IPS-18a (cell line): ENCODE data around the gene WDR11.

Source experiments
- H3K27ac ChIP-seq: one replicate; pipeline ENCODE4 v1.5.1; 2013; ENCODE audit warnings: low read length
- H3K27me3 ChIP-seq: one replicate; pipeline ENCODE4 v1.6.1; 2013; ENCODE audit warnings: mild to moderate bottlenecking, low read length; ENCODE audit not compliant: control insufficient read depth, insufficient read depth
- H3K36me3 ChIP-seq: one replicate; pipeline ENCODE4 v1.6.1; 2013; ENCODE audit warnings: low read depth, low read length; ENCODE audit not compliant: control insufficient read depth
- H3K4me1 ChIP-seq: one replicate; pipeline ENCODE4 v1.6.1; 2013; ENCODE audit warnings: low read depth, low read length; ENCODE audit not compliant: control insufficient read depth
- H3K4me3 ChIP-seq: one replicate; pipeline ENCODE4 v1.5.1; 2013; ENCODE audit warnings: low read length
- H3K9ac ChIP-seq: one replicate; pipeline ENCODE4 v1.6.1; 2013; ENCODE audit warnings: mild to moderate bottlenecking, low read length, moderate library complexity
- H3K9me3 ChIP-seq: one replicate; pipeline ENCODE4 v1.6.1; 2013; ENCODE audit warnings: low read depth, low read length; ENCODE audit not compliant: control insufficient read depth

The WDR11 gene

GRCh38 chr10:120825878-120826769, 25.0 kb upstream of the WDR11 start:
- no peak overlapping the region for H3K4me3 ChIP-seq
- no peak overlapping the region for H3K27ac ChIP-seq
- H3K9ac ChIP-seq: no peak overlapping the region
- H3K36me3 ChIP-seq: no peaks in the 10 kb centered on the region
- H3K4me1 ChIP-seq: peaks cover 17% of the 10 kb centered on the region
- H3K9me3 ChIP-seq: no peaks in the 10 kb centered on the region
- H3K27me3 ChIP-seq: no peaks in the 10 kb centered on the region

GRCh38 chr10:120827251-120827875, 23.8 kb upstream of the WDR11 start:
- Histone ChIP-seq H3K9me3 (no peaks in the 10 kb centered on the region), H3K4me3 (no peak overlapping the region), H3K27ac (no peak overlapping the region), H3K36me3 (no peaks in the 10 kb centered on the region), H3K4me1 (peaks cover 17% of the 10 kb centered on the region), H3K9ac (no peak overlapping the region), H3K27me3 (no peaks in the 10 kb centered on the region)

- H3K4me3 ChIP-seq: no peak overlapping the region
- H3K36me3 ChIP-seq: no peaks in the 10 kb centered on the region
- H3K27ac ChIP-seq: no peak overlapping the region
- no peaks in the 10 kb centered on the region for H3K27me3 ChIP-seq
- H3K9me3 ChIP-seq: no peaks in the 10 kb centered on the region
- H3K4me1 ChIP-seq: peaks cover 17% of the 10 kb centered on the region
- no peak overlapping the region for H3K9ac ChIP-seq
Measured at GRCh38 chr10:120828763-120829319, 22.3 kb upstream of the WDR11 start.

GRCh38 chr10:120832106-120832505, 19.1 kb upstream of the WDR11 start:
- H3K36me3 ChIP-seq: no peaks in the 10 kb centered on the region
- no peak overlapping the region for H3K27ac ChIP-seq
- H3K4me1 ChIP-seq: no peaks in the 10 kb centered on the region
- H3K4me3 ChIP-seq: no peak overlapping the region
- no peak overlapping the region for H3K9ac ChIP-seq
- no peaks in the 10 kb centered on the region for H3K9me3 ChIP-seq
- H3K27me3 ChIP-seq: no peaks in the 10 kb centered on the region

GRCh38 chr10:120833222-120833928, 17.8 kb upstream of the WDR11 start:
- H3K36me3 ChIP-seq: no peaks in the 10 kb centered on the region
- H3K4me3 ChIP-seq: no peak overlapping the region
- H3K27me3 ChIP-seq: no peaks in the 10 kb centered on the region
- H3K27ac ChIP-seq: no peak overlapping the region
- no peaks in the 10 kb centered on the region for H3K9me3 ChIP-seq
- H3K4me1 ChIP-seq: peaks cover 7% of the 10 kb centered on the region
- no peak overlapping the region for H3K9ac ChIP-seq

- Histone ChIP-seq H3K9ac (no peak overlapping the region), H3K27ac (no peak overlapping the region), H3K4me1 (peaks cover 7% of the 10 kb centered on the region), H3K4me3 (no peak overlapping the region), H3K36me3 (no peaks in the 10 kb centered on the region), H3K9me3 (no peaks in the 10 kb centered on the region), H3K27me3 (no peaks in the 10 kb centered on the region)
Measured at GRCh38 chr10:120835603-120836002, 15.6 kb upstream of the WDR11 start.

GRCh38 chr10:120838941-120839340, 12.2 kb upstream of the WDR11 start:
- no peaks in the 10 kb centered on the region for H3K36me3 ChIP-seq
- no peak overlapping the region for H3K9ac ChIP-seq
- no peaks in the 10 kb centered on the region for H3K9me3 ChIP-seq
- no peak overlapping the region for H3K4me3 ChIP-seq
- H3K27ac ChIP-seq: no peak overlapping the region
- H3K27me3 ChIP-seq: no peaks in the 10 kb centered on the region
- H3K4me1 ChIP-seq: peaks cover 7% of the 10 kb centered on the region

- no peaks in the 10 kb centered on the region for H3K27me3 ChIP-seq
- no peaks in the 10 kb centered on the region for H3K9me3 ChIP-seq
- H3K4me3 ChIP-seq: no peak overlapping the region
- no peak overlapping the region for H3K9ac ChIP-seq
- H3K27ac ChIP-seq: no peak overlapping the region
- no peaks in the 10 kb centered on the region for H3K36me3 ChIP-seq
- peaks cover 7% of the 10 kb centered on the region for H3K4me1 ChIP-seq
Measured at GRCh38 chr10:120841522-120842189, 9.5 kb upstream of the WDR11 start.

- peaks cover 18% of the 10 kb centered on the region for H3K36me3 ChIP-seq
- no peaks in the 10 kb centered on the region for H3K27me3 ChIP-seq
- H3K9me3 ChIP-seq: peaks cover 5% of the 10 kb centered on the region
- H3K4me3 ChIP-seq: no peak overlapping the region
- H3K27ac ChIP-seq: no peak overlapping the region
- H3K9ac ChIP-seq: no peak overlapping the region
- peaks cover 5% of the 10 kb centered on the region for H3K4me1 ChIP-seq
Measured at GRCh38 chr10:120854388-120854787, 3.2 kb downstream of the WDR11 start.

GRCh38 chr10:120861178-120861855, 10.2 kb downstream of the WDR11 start:
- Histone ChIP-seq H3K4me3 (no peak overlapping the region), H3K27ac (no peak overlapping the region), H3K27me3 (no peaks in the 10 kb centered on the region), H3K4me1 (no peaks in the 10 kb centered on the region), H3K9ac (no peak overlapping the region), H3K9me3 (no peaks in the 10 kb centered on the region), H3K36me3 (peaks cover 28% of the 10 kb centered on the region)
